ENCODE results near the gene ITGAD.

The ITGAD gene

DNA sequence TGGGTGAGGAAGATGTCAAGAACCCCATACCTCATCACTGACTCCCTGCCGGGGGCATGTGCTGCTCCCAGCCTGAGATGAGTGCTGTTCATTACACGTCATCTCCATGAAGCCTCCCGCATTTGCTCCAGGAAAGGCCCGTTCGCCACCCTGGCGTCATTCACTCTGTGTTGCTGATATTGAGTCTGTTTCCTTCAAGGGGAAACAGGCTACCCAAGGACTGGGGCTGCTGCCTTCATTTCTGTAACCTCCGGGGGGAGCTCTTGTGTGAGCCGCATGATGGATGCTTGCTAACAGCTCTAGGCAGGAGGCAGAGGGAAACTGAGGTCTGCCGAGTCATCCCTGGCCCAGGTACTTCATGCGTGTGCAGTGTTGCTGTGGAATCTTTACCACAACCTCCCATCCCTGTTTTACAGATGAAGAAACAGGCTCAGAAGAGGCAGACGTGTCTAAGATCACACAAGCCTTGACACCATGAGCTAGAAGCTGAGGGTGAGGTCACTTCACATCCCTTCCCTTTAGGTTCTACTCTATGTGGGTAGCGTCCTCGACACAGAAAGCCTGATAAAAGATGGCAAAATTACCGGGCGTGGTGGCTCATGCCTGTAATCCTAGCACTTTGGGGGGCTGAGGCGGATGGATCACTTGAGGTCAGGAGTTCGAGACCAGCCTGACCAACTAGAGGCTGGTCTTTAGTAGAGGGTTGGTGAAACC, 62.6 kb downstream of the ITGAD start (continued):
- TF ChIP-seq, protein P1, sequence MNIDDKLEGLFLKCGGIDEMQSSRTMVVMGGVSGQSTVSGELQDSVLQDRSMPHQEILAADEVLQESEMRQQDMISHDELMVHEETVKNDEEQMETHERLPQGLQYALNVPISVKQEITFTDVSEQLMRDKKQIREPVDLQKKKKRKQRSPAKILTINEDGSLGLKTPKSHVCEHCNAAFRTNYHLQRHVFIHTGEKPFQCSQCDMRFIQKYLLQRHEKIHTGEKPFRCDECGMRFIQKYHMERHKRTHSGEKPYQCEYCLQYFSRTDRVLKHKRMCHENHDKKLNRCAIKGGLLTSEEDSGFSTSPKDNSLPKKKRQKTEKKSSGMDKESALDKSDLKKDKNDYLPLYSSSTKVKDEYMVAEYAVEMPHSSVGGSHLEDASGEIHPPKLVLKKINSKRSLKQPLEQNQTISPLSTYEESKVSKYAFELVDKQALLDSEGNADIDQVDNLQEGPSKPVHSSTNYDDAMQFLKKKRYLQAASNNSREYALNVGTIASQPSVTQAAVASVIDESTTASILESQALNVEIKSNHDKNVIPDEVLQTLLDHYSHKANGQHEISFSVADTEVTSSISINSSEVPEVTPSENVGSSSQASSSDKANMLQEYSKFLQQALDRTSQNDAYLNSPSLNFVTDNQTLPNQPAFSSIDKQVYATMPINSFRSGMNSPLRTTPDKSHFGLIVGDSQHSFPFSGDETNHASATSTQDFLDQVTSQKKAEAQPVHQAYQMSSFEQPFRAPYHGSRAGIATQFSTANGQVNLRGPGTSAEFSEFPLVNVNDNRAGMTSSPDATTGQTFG (tag by site-specific recombination; IDR thresholded peaks at IDR 0.05; ENCODE audit: borderline replicate concordance): no peak
- no peak for TF ChIP-seq KLF9 (tag by site-specific recombination; IDR thresholded peaks at IDR 0.05; ENCODE audit: low read depth)
- no peak for TF ChIP-seq EGR2 (tag by site-specific recombination; IDR thresholded peaks at IDR 0.05; ENCODE audit: low read depth)
- TF ChIP-seq GFI1B (tag by site-specific recombination; IDR thresholded peaks at IDR 0.05): no peak

- POLR2A ChIA-PET: interaction anchor here (0.7 to 1.2 kb wide), 2 partner anchors 20 to 53 kb away, joined by 3 to 5 read pairs; no protein-coding TSS in a partner anchor
- TF ChIP-seq, protein P2, sequence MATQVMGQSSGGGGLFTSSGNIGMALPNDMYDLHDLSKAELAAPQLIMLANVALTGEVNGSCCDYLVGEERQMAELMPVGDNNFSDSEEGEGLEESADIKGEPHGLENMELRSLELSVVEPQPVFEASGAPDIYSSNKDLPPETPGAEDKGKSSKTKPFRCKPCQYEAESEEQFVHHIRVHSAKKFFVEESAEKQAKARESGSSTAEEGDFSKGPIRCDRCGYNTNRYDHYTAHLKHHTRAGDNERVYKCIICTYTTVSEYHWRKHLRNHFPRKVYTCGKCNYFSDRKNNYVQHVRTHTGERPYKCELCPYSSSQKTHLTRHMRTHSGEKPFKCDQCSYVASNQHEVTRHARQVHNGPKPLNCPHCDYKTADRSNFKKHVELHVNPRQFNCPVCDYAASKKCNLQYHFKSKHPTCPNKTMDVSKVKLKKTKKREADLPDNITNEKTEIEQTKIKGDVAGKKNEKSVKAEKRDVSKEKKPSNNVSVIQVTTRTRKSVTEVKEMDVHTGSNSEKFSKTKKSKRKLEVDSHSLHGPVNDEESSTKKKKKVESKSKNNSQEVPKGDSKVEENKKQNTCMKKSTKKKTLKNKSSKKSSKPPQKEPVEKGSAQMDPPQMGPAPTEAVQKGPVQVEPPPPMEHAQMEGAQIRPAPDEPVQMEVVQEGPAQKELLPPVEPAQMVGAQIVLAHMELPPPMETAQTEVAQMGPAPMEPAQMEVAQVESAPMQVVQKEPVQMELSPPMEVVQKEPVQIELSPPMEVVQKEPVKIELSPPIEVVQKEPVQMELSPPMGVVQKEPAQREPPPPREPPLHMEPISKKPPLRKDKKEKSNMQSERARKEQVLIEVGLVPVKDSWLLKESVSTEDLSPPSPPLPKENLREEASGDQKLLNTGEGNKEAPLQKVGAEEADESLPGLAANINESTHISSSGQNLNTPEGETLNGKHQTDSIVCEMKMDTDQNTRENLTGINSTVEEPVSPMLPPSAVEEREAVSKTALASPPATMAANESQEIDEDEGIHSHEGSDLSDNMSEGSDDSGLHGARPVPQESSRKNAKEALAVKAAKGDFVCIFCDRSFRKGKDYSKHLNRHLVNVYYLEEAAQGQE (tag by site-specific recombination; IDR thresholded peaks at IDR 0.05): peak; percentile 85
- TF ChIP-seq, protein P3, sequence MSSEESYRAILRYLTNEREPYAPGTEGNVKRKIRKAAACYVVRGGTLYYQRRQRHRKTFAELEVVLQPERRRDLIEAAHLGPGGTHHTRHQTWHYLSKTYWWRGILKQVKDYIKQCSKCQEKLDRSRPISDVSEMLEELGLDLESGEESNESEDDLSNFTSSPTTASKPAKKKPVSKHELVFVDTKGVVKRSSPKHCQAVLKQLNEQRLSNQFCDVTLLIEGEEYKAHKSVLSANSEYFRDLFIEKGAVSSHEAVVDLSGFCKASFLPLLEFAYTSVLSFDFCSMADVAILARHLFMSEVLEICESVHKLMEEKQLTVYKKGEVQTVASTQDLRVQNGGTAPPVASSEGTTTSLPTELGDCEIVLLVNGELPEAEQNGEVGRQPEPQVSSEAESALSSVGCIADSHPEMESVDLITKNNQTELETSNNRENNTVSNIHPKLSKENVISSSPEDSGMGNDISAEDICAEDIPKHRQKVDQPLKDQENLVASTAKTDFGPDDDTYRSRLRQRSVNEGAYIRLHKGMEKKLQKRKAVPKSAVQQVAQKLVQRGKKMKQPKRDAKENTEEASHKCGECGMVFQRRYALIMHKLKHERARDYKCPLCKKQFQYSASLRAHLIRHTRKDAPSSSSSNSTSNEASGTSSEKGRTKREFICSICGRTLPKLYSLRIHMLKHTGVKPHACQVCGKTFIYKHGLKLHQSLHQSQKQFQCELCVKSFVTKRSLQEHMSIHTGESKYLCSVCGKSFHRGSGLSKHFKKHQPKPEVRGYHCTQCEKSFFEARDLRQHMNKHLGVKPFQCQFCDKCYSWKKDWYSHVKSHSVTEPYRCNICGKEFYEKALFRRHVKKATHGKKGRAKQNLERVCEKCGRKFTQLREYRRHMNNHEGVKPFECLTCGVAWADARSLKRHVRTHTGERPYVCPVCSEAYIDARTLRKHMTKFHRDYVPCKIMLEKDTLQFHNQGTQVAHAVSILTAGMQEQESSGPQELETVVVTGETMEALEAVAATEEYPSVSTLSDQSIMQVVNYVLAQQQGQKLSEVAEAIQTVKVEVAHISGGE (tag by site-specific recombination; conservative IDR thresholded peaks at IDR 0.05; ENCODE audit: low read depth): no peak
- Histone ChIP-seq H3K9me3 (ENCODE audit: control insufficient read depth, insufficient read depth, low read depth, low read length) (no peaks in the 10 kb centered on the region), H3K27ac (ENCODE audit: extremely low read depth, low read depth, low read length) (no peak overlapping the region), H3K36me3 (ENCODE audit: control insufficient read depth in 2 of 2, insufficient read depth in 1 of 2, low read length in 2 of 2) (peaks cover 0 to 26% of the 10 kb centered on the region in 2 experiments; a peak in 1 of 3 replicates), H3K4me3 (ENCODE audit: low read depth, low read length) (no peak overlapping the region), H3K4me1 (ENCODE audit: control insufficient read depth, insufficient read depth, low read length) (peaks cover 9% of the 10 kb centered on the region)
- CTCF ChIA-PET: interaction anchor here (0.5 to 1.4 kb wide), 5 partner anchors 12 to 643 kb away, joined by 3 to 4 read pairs (median 3); no protein-coding TSS in a partner anchor
These were observed 63.8 kb downstream of the ITGAD start for GRCh38 chr16:31456988-31457360.

GRCh38 chr16:31458073-31458843, 65.1 kb downstream of the ITGAD start:
- ChIA-PET CTCF (interaction anchor here (0.5 to 1.4 kb wide), 7 partner anchors 13 to 52 kb away, joined by 3 to 6 read pairs (median 3); no protein-coding TSS in a partner anchor), POLR2A (interaction anchor here (0.6 to 2.3 kb wide), 9 partner anchors 13 to 415 kb away, joined by 3 to 16 read pairs (median 3); partner anchors contain the start of genes FUS, TGFB1I1, ZNF267 and ZNF843)
- Histone ChIP-seq H3K27ac (ENCODE audit: extremely low read depth, low read depth, low read length) (peak overlapping the region; percentile 83), H3K4me1 (ENCODE audit: control insufficient read depth, insufficient read depth, low read length) (peaks cover 9% of the 10 kb centered on the region), H3K36me3 (ENCODE audit: control insufficient read depth in 2 of 2, insufficient read depth in 1 of 2, low read length in 2 of 2) (peaks cover 0 to 36% of the 10 kb centered on the region in 2 experiments; a peak in 2 of 3 replicates), H3K9me3 (ENCODE audit: control insufficient read depth, insufficient read depth, low read depth, low read length) (no peaks in the 10 kb centered on the region), H3K4me3 (ENCODE audit: low read depth, low read length) (peak overlapping the region; percentile 85)
- TF ChIP-seq ZIC2 (tag by site-specific recombination; IDR thresholded peaks at IDR 0.05): peak; percentile 52; the same call in 1 of the 2 replicates
- TF ChIP-seq, protein P4, sequence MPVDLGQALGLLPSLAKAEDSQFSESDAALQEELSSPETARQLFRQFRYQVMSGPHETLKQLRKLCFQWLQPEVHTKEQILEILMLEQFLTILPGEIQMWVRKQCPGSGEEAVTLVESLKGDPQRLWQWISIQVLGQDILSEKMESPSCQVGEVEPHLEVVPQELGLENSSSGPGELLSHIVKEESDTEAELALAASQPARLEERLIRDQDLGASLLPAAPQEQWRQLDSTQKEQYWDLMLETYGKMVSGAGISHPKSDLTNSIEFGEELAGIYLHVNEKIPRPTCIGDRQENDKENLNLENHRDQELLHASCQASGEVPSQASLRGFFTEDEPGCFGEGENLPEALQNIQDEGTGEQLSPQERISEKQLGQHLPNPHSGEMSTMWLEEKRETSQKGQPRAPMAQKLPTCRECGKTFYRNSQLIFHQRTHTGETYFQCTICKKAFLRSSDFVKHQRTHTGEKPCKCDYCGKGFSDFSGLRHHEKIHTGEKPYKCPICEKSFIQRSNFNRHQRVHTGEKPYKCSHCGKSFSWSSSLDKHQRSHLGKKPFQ (tag by site-specific recombination; IDR thresholded peaks at IDR 0.05): 0 out of 2 replicates have a peak, but pooled peaks have one; percentile 45
- TF ChIP-seq SCRT2 (tag by site-specific recombination; IDR thresholded peaks at IDR 0.05): peak; percentile 94
- TF ChIP-seq, protein P5, sequence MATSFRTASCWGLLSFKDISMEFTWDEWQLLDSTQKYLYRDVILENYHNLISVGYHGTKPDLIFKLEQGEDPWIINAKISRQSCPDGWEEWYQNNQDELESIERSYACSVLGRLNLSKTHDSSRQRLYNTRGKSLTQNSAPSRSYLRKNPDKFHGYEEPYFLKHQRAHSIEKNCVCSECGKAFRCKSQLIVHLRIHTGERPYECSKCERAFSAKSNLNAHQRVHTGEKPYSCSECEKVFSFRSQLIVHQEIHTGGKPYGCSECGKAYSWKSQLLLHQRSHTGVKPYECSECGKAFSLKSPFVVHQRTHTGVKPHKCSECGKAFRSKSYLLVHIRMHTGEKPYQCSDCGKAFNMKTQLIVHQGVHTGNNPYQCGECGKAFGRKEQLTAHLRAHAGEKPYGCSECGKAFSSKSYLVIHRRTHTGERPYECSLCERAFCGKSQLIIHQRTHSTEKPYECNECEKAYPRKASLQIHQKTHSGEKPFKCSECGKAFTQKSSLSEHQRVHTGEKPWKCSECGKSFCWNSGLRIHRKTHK (tag by site-specific recombination; IDR thresholded peaks at IDR 0.05): no peak
- no peak for TF ChIP-seq REPIN1 (tag by site-specific recombination; IDR thresholded peaks at IDR 0.05; ENCODE audit: low read depth)
- TF ChIP-seq ATF2 (tag by site-specific recombination; IDR thresholded peaks at IDR 0.05; ENCODE audit: low read depth): no peak
- 0 out of 2 replicates have a peak, but pooled peaks have one; percentile 12 for TF ChIP-seq ZEB2 (tag by site-specific recombination; IDR thresholded peaks at IDR 0.05)
- peak; percentile 39 for TF ChIP-seq SP3 (tag by site-specific recombination; IDR thresholded peaks at IDR 0.05)
